Thoracic aorta (tissue), 2 donors: ENCODE measurements around the gene TRIM44. TPM values are rescaled to one million over a fixed set of nuclear protein-coding genes. Genes with fewer than 3 reads are reported as not detected.

ENCODE experiments used
- ATAC-seq: fragments of 150-250 bp; one replicate; pipeline ENCODE4 v1.8.0; 2017; ENCODE audit warnings: low read depth; ENCODE audit not compliant: insufficient number of reproducible peaks, low FRiP score
- DNase-seq: peaks from one replicate; pipeline ENCODE4 v3.0.0-alpha.2; 2020; ENCODE audit warnings: low spot score
- H3K27ac ChIP-seq, 2 donors: fragments of 200-600 bp; sonication (generic); 1 replicate in 1 of 2; 2 replicates in 1 of 2; pipeline ENCODE4 v1.5.1; 2016; ENCODE audit warnings: mild to moderate bottlenecking in 2 of 2, moderate library complexity in 2 of 2
- H3K27me3 ChIP-seq: fragments of 200-600 bp; sonication (generic); replicated peaks from 2 replicates; pipeline ENCODE4 v1.6.0; 2016; ENCODE audit warnings: mild to moderate bottlenecking; ENCODE audit not compliant: insufficient read depth
- H3K36me3 ChIP-seq: fragments of 200-600 bp; sonication (generic); one replicate; pipeline ENCODE4 v1.5.1; 2016
- H3K4me1 ChIP-seq, 2 donors: fragments of 200-600 bp; sonication (generic); 1 replicate in 1 of 2; 2 replicates in 1 of 2; pipeline versions ENCODE4 v1.5.1 to v1.6.0; 2016; ENCODE audit warnings: low read depth in 2 of 2, mild to moderate bottlenecking in 1 of 2; ENCODE audit not compliant: control insufficient read depth in 1 of 2
- H3K4me3 ChIP-seq: fragments of 200-600 bp; sonication (generic); 2 replicates; pipeline ENCODE4 v1.5.1; 2016; ENCODE audit warnings: mild to moderate bottlenecking
- H3K9me3 ChIP-seq: fragments of 200-600 bp; sonication (generic); 2 replicates; pipeline ENCODE4 v1.5.1; 2016
- CTCF ChIP-seq: fragments of 200-600 bp; sonication (generic); IDR thresholded peaks from one replicate; pipeline ENCODE4 v1.5.1; 2019; ENCODE audit warnings: antibody characterized with exemption
- total RNA-seq, 2 donors: library from RNA; depleted of rRNA; stranded (reverse); fragments of >200 nt; gene quantifications; one replicate each; pipeline versions ENCODE4 v1.1.0 to v1.2.3, GENCODE V29; 2016

The TRIM44 gene
- total RNA-seq, 2 donors from 2014 or later, result 26.0 to 26.8 TPM

- Histone ChIP-seq H3K4me1 (no peaks in the 10 kb centered on the region), H3K27ac (no peak overlapping the region), H3K4me3 (no peak overlapping the region), H3K9me3 (no peaks in the 10 kb centered on the region), H3K27me3 (no peaks in the 10 kb centered on the region), H3K36me3 (no peaks in the 10 kb centered on the region)
- ATAC-seq (no peak), DNase-seq (no peak)
- TF ChIP-seq CTCF, result no peak
Measured at GRCh38 chr11:35820614-35821013, 158.0 kb downstream of the TRIM44 start.

GRCh38 chr11:35822815-35823495 is 160.4 kb downstream of the TRIM44 start:
- Histone ChIP-seq H3K4me3 (no peak overlapping the region), H3K9me3 (no peaks in the 10 kb centered on the region), H3K27me3 (no peaks in the 10 kb centered on the region), H3K27ac (no peak overlapping the region), H3K36me3 (no peaks in the 10 kb centered on the region), H3K4me1 (no peaks in the 10 kb centered on the region)
- no peak for TF ChIP-seq CTCF
- no peak for DNase-seq
- no peak for ATAC-seq

- no peak for TF ChIP-seq CTCF
- H3K27ac ChIP-seq, result no peak overlapping the region
- no peak overlapping the region for H3K4me3 ChIP-seq
- no peaks in the 10 kb centered on the region for H3K36me3 ChIP-seq
- no peaks in the 10 kb centered on the region for H3K9me3 ChIP-seq
- H3K27me3 ChIP-seq, result no peaks in the 10 kb centered on the region
- no peaks in the 10 kb centered on the region for H3K4me1 ChIP-seq
- ATAC-seq (no peak), DNase-seq (no peak)
Measured at GRCh38 chr11:35823742-35824298, 161.2 kb downstream of the TRIM44 start.

GRCh38 chr11:35825386-35825785 is 162.8 kb downstream of the TRIM44 start:
- DNase-seq (no peak), ATAC-seq (no peak)
- no peak for TF ChIP-seq CTCF
- Histone ChIP-seq H3K9me3 (no peaks in the 10 kb centered on the region), H3K4me3 (no peak overlapping the region), H3K4me1 (no peaks in the 10 kb centered on the region), H3K36me3 (no peaks in the 10 kb centered on the region), H3K27me3 (no peaks in the 10 kb centered on the region), H3K27ac (no peak overlapping the region)

- Histone ChIP-seq H3K4me1 (no peaks in the 10 kb centered on the region), H3K4me3 (no peak overlapping the region), H3K27ac (no peak overlapping the region), H3K27me3 (no peaks in the 10 kb centered on the region), H3K9me3 (no peaks in the 10 kb centered on the region), H3K36me3 (no peaks in the 10 kb centered on the region)
- TF ChIP-seq CTCF, result no peak
- ATAC-seq (no peak), DNase-seq (no peak)
Measured at GRCh38 chr11:35826006-35826405, 163.4 kb downstream of the TRIM44 start.
